Ovary (tissue), 9 donors: ENCODE results near the gene DRD3. TPM values are rescaled to one million over a fixed set of nuclear protein-coding genes. Genes with fewer than 3 reads are reported as not detected.

Experiments
- DNase-seq, 5 donors: peaks; one replicate each; pipeline ENCODE4 v3.0.0-alpha.2; 2019 to 2020
- H3K27ac ChIP-seq, 2 donors: fragments of 200-600 bp; one replicate each; pipeline versions ENCODE4 v1.5.1 to v1.8.0; 2019 to 2022
- H3K27me3 ChIP-seq: fragments of 200-600 bp; one replicate; pipeline ENCODE4 v1.8.0; 2022
- H3K36me3 ChIP-seq: fragments of 200-600 bp; sonication (generic); one replicate; pipeline ENCODE4 v1.5.1; 2019
- H3K4me1 ChIP-seq: one replicate; pipeline ENCODE4 v1.8.1; 2013; ENCODE audit warnings: mild to moderate bottlenecking, moderate library complexity; ENCODE audit not compliant: insufficient read depth
- H3K4me3 ChIP-seq: fragments of 200-600 bp; sonication (generic); one replicate; pipeline ENCODE4 v1.5.1; 2017
- H3K9me3 ChIP-seq, 2 donors: fragments of 200-600 bp in 1 of 2; sonication (generic) in 1 of 2; one replicate each; pipeline versions ENCODE4 v1.5.1 to v1.8.1; 2013 to 2019; ENCODE audit warnings: mild to moderate bottlenecking in 1 of 2, moderate library complexity in 1 of 2
- CTCF ChIP-seq, 3 donors: fragments of 450-650 bp in 2 of 3; fragments of 200-600 bp in 1 of 3; IDR thresholded peaks; one replicate each; pipeline versions ENCODE4 v1.5.1 to v1.8.0; 2016 to 2022; ENCODE audit warnings: antibody characterized with exemption in 3 of 3, mild to moderate bottlenecking in 1 of 3
- EP300 ChIP-seq: sonication (generic); formaldehyde crosslinking; IDR thresholded peaks from one replicate; pipeline ENCODE4 v1.6.1; 2017; ENCODE audit warnings: antibody characterized with exemption
- POLR2A ChIP-seq: fragments of 450-650 bp; IDR thresholded peaks from one replicate; pipeline ENCODE4 v1.6.1; 2017; ENCODE audit warnings: antibody characterized with exemption, mild to moderate bottlenecking, moderate library complexity
- WGBS, 3 donors: extraction: QIAGEN DNeasy Blood & Tissue Kit in 1 of 3; methylation state at CpG; one replicate each; pipeline versions ENCODE4 v1.1.5 to v1.1.7; 2013 to 2017; 5-methylcytosine and 5-hydroxymethylcytosine counted together
- intact Hi-C, 4 donors: fragments of 100-400 bp; cut with DNase I; formaldehyde crosslinking; loops; one replicate each; pipeline versions ENCODE4 v1.11.0 to v1.15.1; 2022 to 2023
- polyA plus RNA-seq, 2 donors: library from polyadenylated mRNA; stranded (reverse); fragments of 200-250 nt in 1 of 2; fragments of 350-450 nt in 1 of 2; fragmentation: Illumina TruSeq in 1 of 2; extraction: RNeasy Lipid Tissue Mini Kit (QIAGEN cat#74804) in 1 of 2; gene quantifications; one replicate each; pipeline ENCODE4 v1.2.3, GENCODE V29; 2013 to 2014
- total RNA-seq, 7 donors: library from RNA; depleted of rRNA in 2 of 7; stranded (reverse); fragments of >200 nt in 2 of 7; fragmentation: NEBNext Ultra II Directional in 3 of 7; extraction: Animal tissue kit (Norgen Biotek cat#: 25700) in 3 of 7; gene quantifications; one replicate each; pipeline versions ENCODE4 v1.1.0 to v1.2.4, GENCODE V29; 2016 to 2023
- donor health status: DM: no; HTN: no; CAD: no; lungs with moderate emphysema.
- donor health status: DM: no; HTN: no; CAD: no.
- donor health status: Bipolar disorder and iron deficiency.
- donor health status: DM: yes; HTN: yes; CAD: no.
- donor health status: DM: no; HTN: no; CAD: no.
- donor health status: DM: yes; HTN: yes; CAD: no.

The DRD3 gene
- total and polyA plus RNA-seq, 9 donors: not detected

- Histone ChIP-seq H3K4me1 (no peaks in the 10 kb centered on the region), H3K27me3 (no peaks in the 10 kb centered on the region), H3K9me3 (no peaks in the 10 kb centered on the region), H3K36me3 (no peaks in the 10 kb centered on the region), H3K27ac (no peak overlapping the region), H3K4me3 (no peak overlapping the region)
- TF ChIP-seq CTCF (IDR thresholded peaks at IDR 0.05): no peak
- no peak for TF ChIP-seq POLR2A
- no peak for TF ChIP-seq EP300
- 1 to 5% (median 5%) methylated on average over 3 of the region's 3 CpGs for WGBS, 3 donors
- intact Hi-C loops: no loop called here
- DNase-seq: no peak
These were observed 85.9 kb downstream of the DRD3 start for GRCh38 chr3:114093016-114093380.

GRCh38 chr3:114092151-114093015, 86.5 kb downstream of the DRD3 start:
- 48 to 51% (median 50%) methylated on average over 13 of the region's 13 CpGs for WGBS, 3 donors
- TF ChIP-seq POLR2A: no peak
- TF ChIP-seq CTCF (IDR thresholded peaks at IDR 0.05): no peak
- TF ChIP-seq EP300: no peak
- H3K9me3 ChIP-seq: no peaks in the 10 kb centered on the region
- H3K27me3 ChIP-seq: no peaks in the 10 kb centered on the region
- H3K4me1 ChIP-seq: no peaks in the 10 kb centered on the region
- no peak overlapping the region for H3K4me3 ChIP-seq
- no peaks in the 10 kb centered on the region for H3K36me3 ChIP-seq
- no peak for DNase-seq
- intact Hi-C loops: no loop called here
- no peak overlapping the region for H3K27ac ChIP-seq

GRCh38 chr3:114089675-114090074, 89.2 kb downstream of the DRD3 start:
- no peak for TF ChIP-seq EP300
- Histone ChIP-seq H3K36me3 (no peaks in the 10 kb centered on the region), H3K4me1 (no peaks in the 10 kb centered on the region), H3K9me3 (no peaks in the 10 kb centered on the region), H3K27ac (no peak overlapping the region), H3K27me3 (no peaks in the 10 kb centered on the region), H3K4me3 (no peak overlapping the region)
- DNase-seq: no peak
- intact Hi-C loops: no loop called here

GRCh38 chr3:114086356-114086755, 92.5 kb downstream of the DRD3 start:
- WGBS, 3 donors: 91 to 97% (median 95%) methylated on average over 2 of the region's 2 CpGs
- Histone ChIP-seq H3K4me3 (no peak overlapping the region), H3K36me3 (no peaks in the 10 kb centered on the region)

More at GRCh38 chr3:114086356-114086755, 92.5 kb downstream of the DRD3 start:
- DNase-seq: no peak
- intact Hi-C loops: no loop called here
- Histone ChIP-seq H3K9me3 (no peaks in the 10 kb centered on the region), H3K27me3 (no peaks in the 10 kb centered on the region), H3K27ac (no peak overlapping the region), H3K4me1 (no peaks in the 10 kb centered on the region)
- TF ChIP-seq POLR2A: no peak
- TF ChIP-seq CTCF (IDR thresholded peaks at IDR 0.05): no peak
- no peak for TF ChIP-seq EP300
